GM19452 (cell line): ENCODE results near the gene BPIFA1.

Source experiments
- ATAC-seq: cut with Tn5 transposase; IDR thresholded peaks from one replicate; pipeline ENCODE4 v1.9.1; 2021; ENCODE audit not compliant: unreplicated experiment

BPIFA1 gene

GRCh38 chr20:33277471-33278441, 42.0 kb downstream of the BPIFA1 start:
- ATAC-seq = no peak

- ATAC-seq = no peak
Measured at GRCh38 chr20:33278700-33279099, 42.9 kb downstream of the BPIFA1 start.

- no peak for ATAC-seq
Measured at GRCh38 chr20:33279261-33279910, 43.6 kb downstream of the BPIFA1 start.

GRCh38 chr20:33280000-33280680, 44.3 kb downstream of the BPIFA1 start:
- no peak for ATAC-seq

- ATAC-seq = no peak
Measured at GRCh38 chr20:33280775-33281174, 45.0 kb downstream of the BPIFA1 start.

GRCh38 chr20:33281550-33282146, 45.9 kb downstream of the BPIFA1 start:
- ATAC-seq = no peak

- no peak for ATAC-seq
Measured at GRCh38 chr20:33282196-33282934, 46.6 kb downstream of the BPIFA1 start.

GRCh38 chr20:33282991-33283555, 47.3 kb downstream of the BPIFA1 start, which contains the start of gene BPIFB1:
Gene BPIFB1 (plus strand): TSS chr20:33283214. CDS start chr20:33286074, 2,860 bp downstream.
- no peak for ATAC-seq

- no peak for ATAC-seq
Measured at GRCh38 chr20:33284284-33284683, 48.5 kb downstream of the BPIFA1 start.

DNA sequence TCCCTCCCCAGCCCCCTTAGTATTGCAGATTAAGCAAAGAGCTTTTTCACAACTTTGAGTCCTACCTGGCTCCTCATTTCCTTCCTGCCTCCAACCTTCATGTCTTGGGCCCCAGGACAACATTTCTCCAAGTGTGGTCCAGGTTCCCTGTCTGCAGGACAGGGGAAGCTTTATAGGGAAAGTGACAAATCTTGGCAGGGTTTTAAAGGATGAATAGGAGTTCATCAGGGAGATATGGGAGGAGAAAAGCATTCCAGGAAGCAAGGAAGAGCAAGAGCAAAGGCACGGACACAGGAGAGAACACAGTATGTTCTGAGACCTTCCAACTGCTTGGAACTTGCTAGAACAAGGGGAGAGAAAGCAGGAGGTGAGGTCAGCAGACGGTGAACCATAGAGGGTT, 49.1 kb downstream of the BPIFA1 start:
- no peak for ATAC-seq

- ATAC-seq = no peak
Measured at GRCh38 chr20:33285861-33286495, 50.2 kb downstream of the BPIFA1 start.

DNA sequence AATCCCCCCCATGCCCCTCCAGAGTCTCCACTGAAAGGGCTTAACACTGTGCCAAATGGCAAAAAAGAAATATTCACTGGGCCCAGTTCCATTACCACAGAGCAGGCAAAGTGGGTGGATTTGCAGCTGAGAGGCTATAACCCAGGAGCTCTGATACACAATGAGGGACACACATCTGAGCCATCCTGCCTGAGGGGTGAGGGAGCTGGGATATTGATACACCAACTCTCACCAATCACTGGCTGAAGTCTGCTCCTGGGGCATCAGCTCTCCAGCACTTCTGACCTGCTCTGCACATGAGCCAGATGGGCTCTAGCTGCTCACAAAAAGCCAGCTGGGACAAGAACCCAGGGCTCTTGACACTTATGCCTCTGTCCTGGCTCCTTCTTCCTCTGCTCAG, 52.1 kb downstream of the BPIFA1 start:
- no peak for ATAC-seq

- no peak for ATAC-seq
Measured at GRCh38 chr20:33290852-33291251, 55.1 kb downstream of the BPIFA1 start.

- ATAC-seq = no peak
Measured at GRCh38 chr20:33291416-33291815, 55.6 kb downstream of the BPIFA1 start.

DNA sequence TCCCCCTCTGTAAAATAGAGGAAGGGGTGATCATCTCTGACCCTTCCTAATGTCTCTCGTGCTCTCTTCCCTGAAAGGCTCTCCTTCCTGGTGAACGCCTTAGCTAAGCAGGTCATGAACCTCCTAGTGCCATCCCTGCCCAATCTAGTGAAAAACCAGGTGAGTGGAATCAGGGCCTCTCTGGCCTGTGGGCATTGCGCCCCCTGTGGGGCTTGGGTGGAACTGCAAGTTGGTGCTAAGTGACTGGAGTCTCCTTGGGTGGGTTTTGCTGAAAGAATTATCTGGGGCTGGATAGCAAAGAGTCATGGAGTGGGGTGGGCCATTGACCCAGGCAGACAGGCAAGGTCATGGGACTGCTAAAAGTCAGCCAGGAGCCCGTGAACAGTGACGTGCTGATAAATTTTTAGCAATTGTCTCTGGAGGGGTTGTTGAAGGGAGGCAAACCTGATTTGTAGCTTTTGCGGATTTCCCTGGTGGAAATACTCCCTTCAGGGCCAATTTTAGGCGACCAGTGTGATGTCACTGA, 56.1 kb downstream of the BPIFA1 start:
- ATAC-seq = no peak
